ENCODE measurements around the gene WDR27.
"Not testable (repeated sequence)": the region's sequence is repeated elsewhere in the genome, so short reads cannot be mapped to it uniquely, and the experiment has no call there.

WDR27 gene

GRCh38 chr6:169709293-169709692, 7.5 kb upstream of the WDR27 start:
- no peak for DNase-seq (ENCODE audit: low spot score)

- no peak for DNase-seq (ENCODE audit: low spot score)
Measured at GRCh38 chr6:169707772-169708171, 5.9 kb upstream of the WDR27 start.

- DNase-seq (ENCODE audit: low spot score) = no peak
Measured at GRCh38 chr6:169702840-169703246, 1.0 kb upstream of the WDR27 start.

- no peak for DNase-seq (ENCODE audit: low spot score)
Measured at GRCh38 chr6:169701311-169701953, 397 bp downstream of the WDR27 start.

- DNase-seq (ENCODE audit: low spot score) = no peak
Measured at GRCh38 chr6:169700296-169700695, 1.5 kb downstream of the WDR27 start.

- not testable (repeated sequence) for DNase-seq (ENCODE audit: low spot score)
Measured at GRCh38 chr6:169697115-169697514, 4.7 kb downstream of the WDR27 start.

- DNase-seq (ENCODE audit: low spot score) = no peak
Measured at GRCh38 chr6:169695131-169695530, 6.7 kb downstream of the WDR27 start.

- no peak for DNase-seq (ENCODE audit: low spot score)
Measured at GRCh38 chr6:169692516-169692915, 9.3 kb downstream of the WDR27 start.

- DNase-seq (ENCODE audit: low spot score) = no peak
Measured at GRCh38 chr6:169691260-169691659, 10.6 kb downstream of the WDR27 start.

GRCh38 chr6:169689287-169689686, 12.5 kb downstream of the WDR27 start:
- no peak for DNase-seq (ENCODE audit: low spot score)

- DNase-seq (ENCODE audit: low spot score) = no peak
Measured at GRCh38 chr6:169685860-169686259, 16.0 kb downstream of the WDR27 start.

GRCh38 chr6:169684056-169684455, 17.8 kb downstream of the WDR27 start:
- no peak for DNase-seq (ENCODE audit: low spot score)

GRCh38 chr6:169678342-169678741, 23.5 kb downstream of the WDR27 start:
- DNase-seq (ENCODE audit: low spot score) = no peak

GRCh38 chr6:169677096-169677495, 24.7 kb downstream of the WDR27 start:
- DNase-seq (ENCODE audit: low spot score) = no peak

- DNase-seq (ENCODE audit: low spot score) = no peak
Measured at GRCh38 chr6:169675011-169675410, 26.8 kb downstream of the WDR27 start.

GRCh38 chr6:169671563-169671962, 30.3 kb downstream of the WDR27 start:
- DNase-seq (ENCODE audit: low spot score) = no peak

- peak; percentile 20 for DNase-seq (ENCODE audit: low spot score)
Measured at GRCh38 chr6:169669889-169670288, 31.9 kb downstream of the WDR27 start.

- DNase-seq (ENCODE audit: low spot score) = no peak
Measured at GRCh38 chr6:169669147-169669546, 32.7 kb downstream of the WDR27 start.

- DNase-seq (ENCODE audit: low spot score) = no peak
Measured at GRCh38 chr6:169668203-169668847, 33.5 kb downstream of the WDR27 start.

GRCh38 chr6:169667716-169668115, 34.1 kb downstream of the WDR27 start:
- no peak for DNase-seq (ENCODE audit: low spot score)

- no peak for DNase-seq (ENCODE audit: low spot score)
Measured at GRCh38 chr6:169666441-169666840, 35.4 kb downstream of the WDR27 start.

- DNase-seq (ENCODE audit: low spot score) = no peak
Measured at GRCh38 chr6:169665289-169665688, 36.5 kb downstream of the WDR27 start.

- no peak for DNase-seq (ENCODE audit: low spot score)
Measured at GRCh38 chr6:169664227-169664626, 37.6 kb downstream of the WDR27 start.

- DNase-seq (ENCODE audit: low spot score) = no peak
Measured at GRCh38 chr6:169663468-169663867, 38.4 kb downstream of the WDR27 start.

Data from pons (tissue), 1 donor.